ENCODE measurements around the gene ATF5. TPM values are rescaled to one million over a fixed set of nuclear protein-coding genes. Genes with fewer than 3 reads are reported as not detected.
A peak's percentile ranks its signal among the peaks of the same experiment; 100 is the strongest.

ATF5 gene
- total and polyA plus RNA-seq, 10 of the 15 experiments (the other 5 are each of a cell fraction or from before 2014, with no cell fraction given) = 9.1 to 133 (median 24.0) TPM

GRCh38 chr19:49939721-49940481 is 10.9 kb downstream of the ATF5 start:
- in situ Hi-C loops (cut with MboI) = loop anchor here (5.0 to 10.0 kb wide), 2 partner anchors 42 to 195 kb away; no protein-coding TSS in a partner anchor
- no peak for ATAC-seq
- POLR2A ChIA-PET = no interaction called here

More at GRCh38 chr19:49939721-49940481, 10.9 kb downstream of the ATF5 start:
- Histone ChIP-seq H3K27ac (ENCODE audit: control insufficient read depth, insufficient read depth) (no peak overlapping the region), H4K20me1 (ENCODE audit: control insufficient read depth, insufficient read depth) (no peaks in the 10 kb centered on the region), H3K4me3 (no peak overlapping the region), H3K4me1 (ENCODE audit: control insufficient read depth, insufficient read depth, low read length) (peaks cover 3% of the 10 kb centered on the region; the same call in 1 of the 2 replicates), H3K36me3 (ENCODE audit: control insufficient read depth in 2 of 2, insufficient read depth in 2 of 2, low read length in 1 of 2) (no peaks in the 10 kb centered on the region), H2AFZ (ENCODE audit: control insufficient read depth, low read depth, low read length) (no peak overlapping the region), H3K4me2 (ENCODE audit: control insufficient read depth, insufficient read depth) (no peak overlapping the region), H3K27me3 (replicated peaks in 1 of 2; ENCODE audit: control insufficient read depth in 2 of 2, insufficient read depth in 2 of 2, low read length in 1 of 2) (no peaks in the 10 kb centered on the region), H3K79me2 (ENCODE audit: control insufficient read depth, insufficient read depth, low read length) (no peaks in the 10 kb centered on the region), H3K9me3 (replicated peaks; ENCODE audit: control insufficient read depth, insufficient read depth, low read length) (no peaks in the 10 kb centered on the region), H3K9ac (ENCODE audit: control insufficient read depth, insufficient read depth, low read length) (no peak overlapping the region)
- BruUV-seq (replicated peaks) = no TSS peak
- WGBS (ENCODE audit: insufficient coverage, insufficient replicate concordance, low lambda C conversion rate, missing lambda C conversion rate) = 32% methylated on average over 7 of the region's 7 CpGs
- FAIRE-seq (no peak), DNase-seq (ENCODE audit: low read depth, low spot score) (no peak)
- ChIA-PET SMC1A (ENCODE audit: uncharacterized antibody, unreplicated experiment) (interaction anchor here (1.2 to 2.2 kb wide), 2 partner anchors 18 to 43 kb away, joined by 5 to 6 read pairs; no protein-coding TSS in a partner anchor), CTCF (interaction anchor here (0.6 to 5.0 kb wide), 7 partner anchors 8 to 196 kb away, joined by 3 to 23 read pairs (median 4); no protein-coding TSS in a partner anchor), RAD21 (ENCODE audit: unreplicated experiment) (interaction anchor here (1.0 kb wide), 1 partner anchor 14 kb away, joined by 3 read pairs; no protein-coding TSS in a partner anchor)
- TF ChIP-seq CTCF (IDR thresholded peaks at IDR 0.05 in 2 of 3, conservative IDR thresholded peaks at IDR 0.05 in 1 of 3; ENCODE audit: control insufficient read depth in 2 of 3, extremely low read depth in 1 of 3, insufficient read depth in 1 of 3, low read depth in 3 of 3, low read length in 3 of 3) = peak in 2 of 3 experiments; percentile 5 to 21; a peak in 1 of 6 replicates
- no peak for TF ChIP-seq ZZZ3 (IDR thresholded peaks at IDR 0.05; ENCODE audit: control insufficient read depth, insufficient read length, low read depth)
- no peak for TF ChIP-seq DPF2 (IDR thresholded peaks at IDR 0.05)
- TF ChIP-seq BCLAF1 (IDR thresholded peaks at IDR 0.05) = no peak
- TF ChIP-seq BHLHE40 (IDR thresholded peaks at IDR 0.05; ENCODE audit: borderline replicate concordance in 1 of 2, low read depth in 2 of 2, low read length in 1 of 2) = no peak
- no peak for TF ChIP-seq ZBTB33 (IDR thresholded peaks at IDR 0.05)
- intact Hi-C loops (cut with micrococcal nuclease; ENCODE audit: unreplicated experiment) = no loop called here
